Liver (tissue), 3 donors: ENCODE data around the gene SRSF2.

ENCODE experiments used
- EGR1 ChIP-seq, 2 donors: IDR thresholded peaks; 2 replicates each; pipeline ENCODE4 v1.6.1; 2016 to 2018; ENCODE audit warnings: antibody characterized with exemption in 2 of 2, low read depth in 2 of 2
- RAD21 ChIP-seq, 2 donors: IDR thresholded peaks; 2 replicates each; pipeline ENCODE4 v1.6.1; 2016; ENCODE audit warnings: antibody characterized with exemption in 2 of 2, mild to moderate bottlenecking in 2 of 2
- SP1 ChIP-seq: IDR thresholded peaks from 2 replicates; pipeline ENCODE4 v1.6.1; 2018; ENCODE audit warnings: antibody characterized with exemption, mild to moderate bottlenecking
- TF ChIP-seq, protein P1 (sequence below): fragments of 150-350 bp; IDR thresholded peaks from 2 replicates; pipeline ENCODE4 v1.5.1; 2017; ENCODE audit warnings: improper control_type of control experiment, low read depth, low read length; ENCODE audit not compliant: missing input control
- TF ChIP-seq, protein P2 (sequence below): IDR thresholded peaks from 2 replicates; pipeline ENCODE4 v1.6.1; 2016; ENCODE audit warnings: antibody characterized with exemption
- TF ChIP-seq, protein P3 (sequence below): IDR thresholded peaks from 2 replicates; pipeline ENCODE4 v1.6.1; 2016; ENCODE audit warnings: antibody characterized with exemption
- donor health status: healthy.
- donor health status: healthy.

DNA sequence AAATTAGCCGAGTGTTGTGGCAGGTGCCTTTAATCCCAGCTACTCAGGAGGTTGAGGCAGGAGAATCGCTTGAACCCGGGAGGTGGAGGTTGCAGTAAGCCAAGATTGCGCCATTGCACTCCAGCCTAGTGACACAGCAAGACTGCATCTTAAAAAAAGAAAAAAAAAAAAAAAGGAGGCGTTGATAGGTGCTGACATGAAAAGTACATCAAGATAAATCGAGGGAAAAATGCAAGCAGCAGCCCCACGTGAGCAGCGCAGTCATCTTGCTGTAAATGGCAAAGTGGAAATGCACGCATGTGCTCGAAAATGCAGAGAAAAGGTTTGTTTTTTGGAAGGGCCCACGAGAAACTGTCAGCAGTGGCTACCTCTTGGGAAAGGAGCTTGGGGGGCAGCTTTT lies 47.3 kb downstream of the SRSF2 start:
- TF ChIP-seq RAD21 (IDR thresholded peaks at IDR 0.05): no peak
- TF ChIP-seq, protein P1, sequence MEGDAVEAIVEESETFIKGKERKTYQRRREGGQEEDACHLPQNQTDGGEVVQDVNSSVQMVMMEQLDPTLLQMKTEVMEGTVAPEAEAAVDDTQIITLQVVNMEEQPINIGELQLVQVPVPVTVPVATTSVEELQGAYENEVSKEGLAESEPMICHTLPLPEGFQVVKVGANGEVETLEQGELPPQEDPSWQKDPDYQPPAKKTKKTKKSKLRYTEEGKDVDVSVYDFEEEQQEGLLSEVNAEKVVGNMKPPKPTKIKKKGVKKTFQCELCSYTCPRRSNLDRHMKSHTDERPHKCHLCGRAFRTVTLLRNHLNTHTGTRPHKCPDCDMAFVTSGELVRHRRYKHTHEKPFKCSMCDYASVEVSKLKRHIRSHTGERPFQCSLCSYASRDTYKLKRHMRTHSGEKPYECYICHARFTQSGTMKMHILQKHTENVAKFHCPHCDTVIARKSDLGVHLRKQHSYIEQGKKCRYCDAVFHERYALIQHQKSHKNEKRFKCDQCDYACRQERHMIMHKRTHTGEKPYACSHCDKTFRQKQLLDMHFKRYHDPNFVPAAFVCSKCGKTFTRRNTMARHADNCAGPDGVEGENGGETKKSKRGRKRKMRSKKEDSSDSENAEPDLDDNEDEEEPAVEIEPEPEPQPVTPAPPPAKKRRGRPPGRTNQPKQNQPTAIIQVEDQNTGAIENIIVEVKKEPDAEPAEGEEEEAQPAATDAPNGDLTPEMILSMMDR: no peak
- TF ChIP-seq, protein P2, sequence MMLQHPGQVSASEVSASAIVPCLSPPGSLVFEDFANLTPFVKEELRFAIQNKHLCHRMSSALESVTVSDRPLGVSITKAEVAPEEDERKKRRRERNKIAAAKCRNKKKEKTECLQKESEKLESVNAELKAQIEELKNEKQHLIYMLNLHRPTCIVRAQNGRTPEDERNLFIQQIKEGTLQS: no peak
- no peak for TF ChIP-seq EGR1 (IDR thresholded peaks at IDR 0.05; ENCODE audit: low read depth in 2 of 2)
- TF ChIP-seq SP1: no peak
- TF ChIP-seq, protein P3, sequence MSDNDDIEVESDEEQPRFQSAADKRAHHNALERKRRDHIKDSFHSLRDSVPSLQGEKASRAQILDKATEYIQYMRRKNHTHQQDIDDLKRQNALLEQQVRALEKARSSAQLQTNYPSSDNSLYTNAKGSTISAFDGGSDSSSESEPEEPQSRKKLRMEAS: no peak
